SK-N-SH treated with all-trans-retinoic acid at 6 μM for 48 hours (cell line): ENCODE data around the gene OR2C3.

Experiments used
- ATAC-seq: fragments of 200-7000 bp; cut with Tn5 transposase; 3 replicates; pipeline ENCODE4 v1.9.1; 2020; ENCODE audit warnings: mild to moderate bottlenecking, moderate library complexity
- ARNTL ChIP-seq: fragments of 450-650 bp; formaldehyde crosslinking; IDR thresholded peaks from 2 replicates; pipeline ENCODE4 v1.5.0; 2020; ENCODE audit warnings: low read depth, mild to moderate bottlenecking, moderate library complexity, borderline replicate concordance
- BACH2 ChIP-seq: fragments of 250-450 bp; sonication (Bioruptor Pico); IDR thresholded peaks from 2 replicates; pipeline ENCODE4 v1.9.0; 2021; ENCODE audit warnings: mild to moderate bottlenecking, borderline replicate concordance
- CSDC2 ChIP-seq: fragments of 250-450 bp; sonication (Bioruptor Pico); IDR thresholded peaks from 2 replicates; pipeline ENCODE4 v1.5.0; 2020; ENCODE audit warnings: mild to moderate bottlenecking, moderate library complexity
- ESRRG ChIP-seq: fragments of 250-450 bp; sonication (Bioruptor Pico); IDR thresholded peaks from 2 replicates; pipeline ENCODE4 v1.6.1; 2021; ENCODE audit warnings: mild to moderate bottlenecking
- GLIS3 ChIP-seq: fragments of 250-450 bp; sonication (Bioruptor Pico); IDR thresholded peaks from 2 replicates; pipeline ENCODE4 v1.5.0; 2020; ENCODE audit warnings: mild to moderate bottlenecking, moderate library complexity
- ISL1 ChIP-seq: fragments of 250-450 bp; sonication (Bioruptor Pico); IDR thresholded peaks from 2 replicates; pipeline ENCODE4 v2.1.2; 2022; ENCODE audit warnings: mild to moderate bottlenecking, moderate library complexity
- OSR1 ChIP-seq: fragments of 250-450 bp; sonication (Bioruptor Pico); IDR thresholded peaks from 2 replicates; pipeline ENCODE4 v1.8.0; 2022; ENCODE audit warnings: moderate library complexity, mild to moderate bottlenecking, inconsistent platforms
- PPARA ChIP-seq: fragments of 250-450 bp; sonication (Bioruptor Pico); IDR thresholded peaks from 2 replicates; pipeline ENCODE4 v1.5.0; 2020; ENCODE audit warnings: mild to moderate bottlenecking, borderline replicate concordance
- RARB ChIP-seq: fragments of 250-450 bp; sonication (Bioruptor Pico); IDR thresholded peaks from 2 replicates; pipeline ENCODE4 v1.8.0; 2021; ENCODE audit warnings: mild to moderate bottlenecking, moderate library complexity
- SNAI2 ChIP-seq: fragments of 250-450 bp; sonication (Bioruptor Pico); IDR thresholded peaks from 2 replicates; pipeline ENCODE4 v1.5.0; 2020; ENCODE audit warnings: mild to moderate bottlenecking, moderate library complexity
- TCF4 ChIP-seq: fragments of 250-450 bp; sonication (Bioruptor Pico); IDR thresholded peaks from 2 replicates; pipeline ENCODE4 v1.8.0; 2021; ENCODE audit warnings: mild to moderate bottlenecking, moderate library complexity, borderline replicate concordance
- TOX ChIP-seq: fragments of 250-450 bp; sonication (Bioruptor Pico); IDR thresholded peaks from 2 replicates; pipeline ENCODE4 v1.8.0; 2021; ENCODE audit warnings: mild to moderate bottlenecking, moderate library complexity, borderline replicate concordance
- TSHZ2 ChIP-seq: fragments of 250-450 bp; sonication (Bioruptor Pico); IDR thresholded peaks from 2 replicates; pipeline ENCODE4 v1.5.0; 2020; ENCODE audit warnings: mild to moderate bottlenecking, moderate library complexity
- ZC3H10 ChIP-seq: fragments of 250-450 bp; sonication (Bioruptor Pico); IDR thresholded peaks from 2 replicates; pipeline ENCODE4 v1.5.1; 2021; ENCODE audit warnings: mild to moderate bottlenecking, moderate library complexity
- ZFP30 ChIP-seq: fragments of 450-650 bp; formaldehyde crosslinking; IDR thresholded peaks from 2 replicates; pipeline ENCODE4 v1.5.0; 2022; ENCODE audit warnings: mild to moderate bottlenecking, moderate library complexity
- ZNF565 ChIP-seq: fragments of 450-650 bp; formaldehyde crosslinking; conservative IDR thresholded peaks from 2 replicates; pipeline ENCODE4 v1.5.0; 2020; ENCODE audit warnings: low read depth, mild to moderate bottlenecking, moderate library complexity
- ZNF70 ChIP-seq: fragments of 450-650 bp; formaldehyde crosslinking; IDR thresholded peaks from 2 replicates; pipeline ENCODE4 v1.5.0; 2020; ENCODE audit warnings: mild to moderate bottlenecking, moderate library complexity
- ZNF8 ChIP-seq: fragments of 450-650 bp; formaldehyde crosslinking; IDR thresholded peaks from 2 replicates; pipeline ENCODE4 v1.5.0; 2020; ENCODE audit warnings: mild to moderate bottlenecking, moderate library complexity
- TF ChIP-seq, protein P1 (sequence below): fragments of 250-450 bp; sonication (Bioruptor Pico); IDR thresholded peaks from 2 replicates; pipeline ENCODE4 v1.8.0; 2021; ENCODE audit warnings: low read depth, mild to moderate bottlenecking, moderate library complexity, borderline replicate concordance
- TF ChIP-seq, protein P2 (sequence below): fragments of 250-450 bp; sonication (Bioruptor Pico); IDR thresholded peaks from 2 replicates; pipeline ENCODE4 v1.5.1; 2020; ENCODE audit warnings: low read depth, mild to moderate bottlenecking, moderate library complexity
- TF ChIP-seq, protein P3 (sequence below): fragments of 250-450 bp; sonication (Bioruptor Pico); IDR thresholded peaks from 2 replicates; pipeline ENCODE4 v1.5.1; 2021; ENCODE audit warnings: mild to moderate bottlenecking, moderate library complexity

OR2C3 gene

GRCh38 chr1:247552231-247552630 is 16.0 kb upstream of the OR2C3 start:
- no peak for ATAC-seq
- TF ChIP-seq SNAI2 (no peak), TOX (no peak), RARB (no peak)

DNA sequence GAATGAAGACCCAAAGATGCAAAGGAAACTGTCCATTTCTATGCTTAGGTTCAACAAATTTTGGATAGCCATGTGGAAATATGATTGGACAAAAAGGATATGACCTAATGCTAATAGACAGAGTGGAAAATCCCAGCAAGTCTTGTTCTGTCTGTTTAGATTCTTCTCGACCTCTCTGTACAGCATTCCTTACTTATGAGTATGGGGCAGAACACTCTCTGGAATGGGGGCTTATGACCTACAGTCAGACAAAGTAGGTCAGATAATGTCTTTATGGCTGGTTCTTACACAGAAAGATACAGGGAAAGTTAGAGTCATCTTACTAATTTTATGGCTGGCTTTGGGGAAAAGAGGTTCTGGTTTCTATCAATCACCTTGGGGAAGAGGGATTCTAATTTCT is 15.5 kb upstream of the OR2C3 start:
- peak; percentile 58 for ATAC-seq
- no peak for TF ChIP-seq BACH2 (CRISPR knock-in tag)
- no peak for TF ChIP-seq ZNF8 (CRISPR knock-in tag)
- no peak for TF ChIP-seq RARB
- no peak for TF ChIP-seq GLIS3 (CRISPR knock-in tag)
- TF ChIP-seq, protein P1, sequence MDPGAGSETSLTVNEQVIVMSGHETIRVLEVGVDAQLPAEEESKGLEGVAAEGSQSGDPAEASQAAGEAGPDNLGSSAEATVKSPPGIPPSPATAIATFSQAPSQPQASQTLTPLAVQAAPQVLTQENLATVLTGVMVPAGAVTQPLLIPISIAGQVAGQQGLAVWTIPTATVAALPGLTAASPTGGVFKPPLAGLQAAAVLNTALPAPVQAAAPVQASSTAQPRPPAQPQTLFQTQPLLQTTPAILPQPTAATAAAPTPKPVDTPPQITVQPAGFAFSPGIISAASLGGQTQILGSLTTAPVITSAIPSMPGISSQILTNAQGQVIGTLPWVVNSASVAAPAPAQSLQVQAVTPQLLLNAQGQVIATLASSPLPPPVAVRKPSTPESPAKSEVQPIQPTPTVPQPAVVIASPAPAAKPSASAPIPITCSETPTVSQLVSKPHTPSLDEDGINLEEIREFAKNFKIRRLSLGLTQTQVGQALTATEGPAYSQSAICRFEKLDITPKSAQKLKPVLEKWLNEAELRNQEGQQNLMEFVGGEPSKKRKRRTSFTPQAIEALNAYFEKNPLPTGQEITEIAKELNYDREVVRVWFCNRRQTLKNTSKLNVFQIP (CRISPR knock-in tag): no peak
- no peak for TF ChIP-seq PPARA
- TF ChIP-seq, all 23 proteins: peak for 0

DNA sequence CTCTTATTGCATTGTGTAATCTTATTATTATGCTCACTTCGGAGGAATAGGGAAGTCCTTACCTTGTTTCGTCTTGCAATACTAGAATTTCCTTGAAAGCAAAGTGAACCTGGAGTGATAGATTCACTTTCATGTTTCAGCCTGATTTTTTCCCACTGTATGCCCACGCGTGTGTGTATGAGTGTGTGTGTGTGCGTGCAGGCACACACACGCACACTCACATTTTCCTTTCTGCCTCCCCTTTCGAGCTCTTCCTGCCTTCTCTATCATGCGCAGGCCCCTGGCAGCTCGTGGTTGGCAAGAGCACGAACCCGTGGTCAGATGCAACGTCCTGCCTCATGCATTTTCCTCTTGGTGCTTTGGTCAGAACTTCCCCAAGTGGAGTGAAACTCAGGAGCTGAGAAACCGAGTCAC is 12.5 kb upstream of the OR2C3 start, which contains the start of gene GCSAML:
TSS of gene GCSAML (plus strand) at position 366 of the 414 bp plus-strand sequence. CDS start 58 bp downstream, outside the sequence.
- ATAC-seq: no peak
- no peak for TF ChIP-seq RARB
- TF ChIP-seq, protein P1 (CRISPR knock-in tag): no peak
- no peak for TF ChIP-seq SNAI2
- no peak for TF ChIP-seq TCF4 (CRISPR knock-in tag)
- no peak for TF ChIP-seq ZC3H10
- TF ChIP-seq, all 23 proteins: peak for 0

DNA sequence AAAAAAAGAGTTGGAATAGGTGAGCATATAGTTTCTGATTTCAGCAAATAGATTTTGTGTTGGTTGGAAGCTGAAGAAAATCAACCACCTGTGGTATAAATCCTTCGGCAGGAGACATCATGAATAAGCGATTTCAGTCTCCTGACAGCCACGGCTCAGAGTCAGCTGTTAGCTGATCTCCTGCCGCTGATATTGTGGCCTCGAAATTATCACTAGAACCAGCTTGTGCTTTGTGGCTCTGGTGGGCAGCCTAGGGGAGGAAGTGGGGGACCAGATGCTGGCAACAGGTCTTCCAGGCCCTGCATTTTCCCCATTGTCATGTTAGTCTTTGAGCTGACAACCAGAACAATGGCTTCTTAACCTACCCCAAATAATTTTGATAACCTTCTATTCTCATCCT is 11.9 kb upstream of the OR2C3 start:
- no peak for ATAC-seq
- TF ChIP-seq BACH2 (CRISPR knock-in tag): no peak
- no peak for TF ChIP-seq GLIS3 (CRISPR knock-in tag)

DNA sequence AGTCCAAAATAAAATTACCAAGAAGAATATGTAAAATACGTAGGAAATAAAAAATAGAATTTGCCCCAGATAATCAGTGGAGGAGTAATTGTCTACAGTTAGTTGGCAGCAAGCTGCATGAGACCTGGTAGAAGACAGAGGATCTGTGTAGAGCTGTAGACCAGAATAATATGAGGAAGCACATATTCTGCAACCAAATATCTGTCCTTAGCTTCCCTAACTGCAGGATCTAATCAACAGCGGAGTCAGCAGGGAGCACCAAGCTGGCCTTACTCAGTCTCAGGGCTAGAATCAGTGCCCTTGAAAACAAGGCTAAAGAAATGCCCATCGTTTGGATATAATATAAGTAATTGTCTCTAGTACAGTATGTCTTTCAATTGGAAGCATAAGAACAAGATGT is 6.6 kb upstream of the OR2C3 start:
- ATAC-seq: no peak
- TF ChIP-seq, protein P2, sequence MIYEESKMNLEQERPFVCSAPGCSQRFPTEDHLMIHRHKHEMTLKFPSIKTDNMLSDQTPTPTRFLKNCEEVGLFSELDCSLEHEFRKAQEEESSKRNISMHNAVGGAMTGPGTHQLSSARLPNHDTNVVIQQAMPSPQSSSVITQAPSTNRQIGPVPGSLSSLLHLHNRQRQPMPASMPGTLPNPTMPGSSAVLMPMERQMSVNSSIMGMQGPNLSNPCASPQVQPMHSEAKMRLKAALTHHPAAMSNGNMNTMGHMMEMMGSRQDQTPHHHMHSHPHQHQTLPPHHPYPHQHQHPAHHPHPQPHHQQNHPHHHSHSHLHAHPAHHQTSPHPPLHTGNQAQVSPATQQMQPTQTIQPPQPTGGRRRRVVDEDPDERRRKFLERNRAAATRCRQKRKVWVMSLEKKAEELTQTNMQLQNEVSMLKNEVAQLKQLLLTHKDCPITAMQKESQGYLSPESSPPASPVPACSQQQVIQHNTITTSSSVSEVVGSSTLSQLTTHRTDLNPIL (CRISPR knock-in tag): no peak
- TF ChIP-seq ZNF70 (CRISPR knock-in tag) (no peak), ZC3H10 (no peak), ARNTL (CRISPR knock-in tag) (no peak), RARB (no peak), ZNF8 (CRISPR knock-in tag) (no peak), TOX (no peak), PPARA (no peak), ZFP30 (CRISPR knock-in tag) (no peak), ZNF565 (CRISPR knock-in tag) (no peak), ESRRG (CRISPR knock-in tag) (no peak)
- TF ChIP-seq, protein P3, sequence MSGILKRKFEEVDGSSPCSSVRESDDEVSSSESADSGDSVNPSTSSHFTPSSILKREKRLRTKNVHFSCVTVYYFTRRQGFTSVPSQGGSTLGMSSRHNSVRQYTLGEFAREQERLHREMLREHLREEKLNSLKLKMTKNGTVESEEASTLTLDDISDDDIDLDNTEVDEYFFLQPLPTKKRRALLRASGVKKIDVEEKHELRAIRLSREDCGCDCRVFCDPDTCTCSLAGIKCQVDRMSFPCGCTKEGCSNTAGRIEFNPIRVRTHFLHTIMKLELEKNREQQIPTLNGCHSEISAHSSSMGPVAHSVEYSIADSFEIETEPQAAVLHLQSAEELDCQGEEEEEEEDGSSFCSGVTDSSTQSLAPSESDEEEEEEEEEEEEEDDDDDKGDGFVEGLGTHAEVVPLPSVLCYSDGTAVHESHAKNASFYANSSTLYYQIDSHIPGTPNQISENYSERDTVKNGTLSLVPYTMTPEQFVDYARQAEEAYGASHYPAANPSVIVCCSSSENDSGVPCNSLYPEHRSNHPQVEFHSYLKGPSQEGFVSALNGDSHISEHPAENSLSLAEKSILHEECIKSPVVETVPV (CRISPR knock-in tag): no peak

DNA sequence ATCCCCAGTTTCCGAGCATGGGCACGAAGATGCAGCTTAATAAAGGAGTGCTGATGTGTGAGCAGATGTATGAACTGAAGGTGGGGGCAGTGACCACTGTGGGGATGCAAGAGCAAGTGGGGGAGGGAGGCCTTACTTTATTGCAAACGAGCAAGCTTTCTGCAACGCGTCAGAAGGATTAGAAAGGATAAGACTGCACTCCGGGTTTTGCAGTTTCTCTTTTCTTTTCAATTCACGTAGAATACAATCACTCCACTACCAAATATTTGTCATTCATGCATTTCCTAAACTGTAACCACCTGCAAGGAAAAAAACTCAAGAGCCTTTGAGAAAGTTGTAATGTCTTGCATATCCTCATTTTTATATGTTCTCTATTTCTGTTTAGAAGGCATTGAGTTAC is 4.3 kb upstream of the OR2C3 start:
- no peak for ATAC-seq
- TF ChIP-seq ISL1: no peak
- no peak for TF ChIP-seq TOX
- TF ChIP-seq, protein P3 (CRISPR knock-in tag): no peak
- TF ChIP-seq, protein P1 (CRISPR knock-in tag): no peak
- no peak for TF ChIP-seq ZNF8 (CRISPR knock-in tag)
- TF ChIP-seq GLIS3 (CRISPR knock-in tag): no peak
- TF ChIP-seq RARB: no peak
- no peak for TF ChIP-seq TSHZ2
- no peak for TF ChIP-seq TCF4 (CRISPR knock-in tag)
- no peak for TF ChIP-seq OSR1 (CRISPR knock-in tag)
- TF ChIP-seq CSDC2 (CRISPR knock-in tag): no peak
- TF ChIP-seq ESRRG (CRISPR knock-in tag): no peak
